ENCODE measurements around the gene CHTF18.

The CHTF18 gene

DNA sequence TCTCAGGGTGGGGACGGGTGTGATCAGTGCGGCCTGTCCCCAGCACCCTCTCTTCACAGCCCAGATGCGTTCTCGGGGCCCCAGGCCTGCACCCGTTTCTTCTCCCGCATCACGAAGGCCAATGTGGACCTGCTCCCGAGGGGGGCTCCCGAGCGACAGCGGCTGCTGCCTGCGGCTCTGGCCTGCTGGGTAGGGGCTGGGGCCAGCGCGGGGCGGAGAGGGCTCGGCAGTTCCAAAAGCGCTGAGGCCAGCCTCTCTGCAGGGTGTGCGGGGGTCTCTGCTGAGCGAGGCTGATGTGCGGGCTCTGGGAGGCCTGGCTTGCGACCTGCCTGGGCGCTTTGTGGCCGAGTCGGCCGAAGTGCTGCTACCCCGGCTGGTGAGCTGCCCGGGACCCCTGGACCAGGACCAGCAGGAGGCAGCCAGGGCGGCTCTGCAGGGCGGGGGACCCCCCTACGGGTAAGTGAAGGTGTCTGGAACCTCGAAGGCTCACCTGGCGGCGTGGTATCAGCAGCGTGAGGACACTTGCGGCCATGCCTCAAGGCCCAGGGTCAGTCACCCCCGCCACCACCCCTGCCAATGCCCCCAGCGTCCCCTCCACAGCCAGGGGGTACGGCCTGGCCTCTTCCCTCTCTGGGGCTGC lies 23.5 kb upstream of the CHTF18 start:
- TF ChIP-seq CTCF (IDR thresholded peaks at IDR 0.05; ENCODE audit: insufficient read depth, low read depth, low read length, missing control alignments): no peak
- no peak overlapping the region for H3K4me3 ChIP-seq (ENCODE audit: low read length)
- DNase-seq (ENCODE audit: low read depth): no peak

DNA sequence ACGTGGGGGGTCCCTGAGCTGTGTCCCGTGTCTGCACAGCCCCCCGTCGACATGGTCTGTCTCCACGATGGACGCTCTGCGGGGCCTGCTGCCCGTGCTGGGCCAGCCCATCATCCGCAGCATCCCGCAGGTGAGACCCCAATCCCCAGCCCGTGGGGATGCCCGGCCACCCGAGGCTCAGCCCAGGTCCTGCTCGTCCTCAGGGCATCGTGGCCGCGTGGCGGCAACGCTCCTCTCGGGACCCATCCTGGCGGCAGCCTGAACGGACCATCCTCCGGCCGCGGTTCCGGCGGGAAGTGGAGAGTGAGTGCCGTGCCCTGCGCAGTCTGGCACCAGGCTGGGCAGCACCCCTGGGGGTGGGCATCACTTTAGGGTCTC lies 22.9 kb upstream of the CHTF18 start:
- TF ChIP-seq CTCF (IDR thresholded peaks at IDR 0.05; ENCODE audit: insufficient read depth, low read depth, low read length, missing control alignments): no peak

GRCh38 chr16:766008-766819 lies 22.2 kb upstream of the CHTF18 start:
- no peak for TF ChIP-seq CTCF (IDR thresholded peaks at IDR 0.05; ENCODE audit: insufficient read depth, low read depth, low read length, missing control alignments)
- no peak overlapping the region for H3K4me3 ChIP-seq (ENCODE audit: low read length)
- DNase-seq (ENCODE audit: low read depth): no peak

More for the DNA sequence above, 22.9 kb upstream of the CHTF18 start:
- no peak for DNase-seq (ENCODE audit: low read depth)
- H3K4me3 ChIP-seq (ENCODE audit: low read length): no peak overlapping the region

GRCh38 chr16:766820-767640 lies 21.4 kb upstream of the CHTF18 start:
- no peak overlapping the region for H3K4me3 ChIP-seq (ENCODE audit: low read length)
- no peak for TF ChIP-seq CTCF (IDR thresholded peaks at IDR 0.05; ENCODE audit: insufficient read depth, low read depth, low read length, missing control alignments)
- no peak for DNase-seq (ENCODE audit: low read depth)

GRCh38 chr16:767743-768235 lies 20.6 kb upstream of the CHTF18 start:
- TF ChIP-seq CTCF (IDR thresholded peaks at IDR 0.05; ENCODE audit: insufficient read depth, low read depth, low read length, missing control alignments): no peak
- no peak overlapping the region for H3K4me3 ChIP-seq (ENCODE audit: low read length)
- DNase-seq (ENCODE audit: low read depth): no peak

DNA sequence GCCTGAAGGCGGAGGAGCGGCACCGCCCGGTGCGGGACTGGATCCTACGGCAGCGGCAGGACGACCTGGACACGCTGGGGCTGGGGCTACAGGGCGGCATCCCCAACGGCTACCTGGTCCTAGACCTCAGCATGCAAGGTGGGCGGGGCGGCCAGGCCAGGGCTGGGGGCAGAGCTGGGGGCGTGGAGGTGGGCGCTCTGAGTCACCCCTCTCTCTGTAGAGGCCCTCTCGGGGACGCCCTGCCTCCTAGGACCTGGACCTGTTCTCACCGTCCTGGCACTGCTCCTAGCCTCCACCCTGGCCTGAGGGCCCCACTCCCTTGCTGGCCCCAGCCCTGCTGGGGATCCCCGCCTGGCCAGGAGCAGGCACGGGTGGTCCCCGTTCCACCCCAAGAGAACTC lies 20.0 kb upstream of the CHTF18 start:
- H3K4me3 ChIP-seq (ENCODE audit: low read length): no peak overlapping the region
- no peak for DNase-seq (ENCODE audit: low read depth)
- no peak for TF ChIP-seq CTCF (IDR thresholded peaks at IDR 0.05; ENCODE audit: insufficient read depth, low read depth, low read length, missing control alignments)
